Astrocyte (in vitro differentiated cells and primary cell): ENCODE data around the gene BBOX1. TPM values are rescaled to one million over a fixed set of nuclear protein-coding genes. Genes with fewer than 3 reads are reported as not detected.
A peak's percentile ranks its signal among the peaks of the same experiment; 100 is the strongest.

Experiments
- DNase-seq: peaks from one replicate; pipeline ENCODE4 v3.0.0-alpha.2; 2010; ENCODE audit warnings: low read depth
- FAIRE-seq: peaks from 2 replicates; lab custom pipeline; 2011; peaks lifted over from hg19 to GRCh38; lab: Jason Lieb, UNC
- H2AFZ ChIP-seq: 2 replicates; pipeline ENCODE4 v1.6.0; 2012; ENCODE audit warnings: low read depth, low read length, inconsistent platforms
- H3K27ac ChIP-seq: 2 replicates; pipeline ENCODE4 v1.5.1; 2011; ENCODE audit warnings: low read depth, low read length, inconsistent platforms
- H3K27me3 ChIP-seq: 2 replicates; pipeline ENCODE4 v1.6.0; 2011; ENCODE audit warnings: low read length, inconsistent platforms; ENCODE audit not compliant: insufficient read depth
- H3K36me3 ChIP-seq: 2 replicates; pipeline ENCODE4 v1.5.1; 2011; ENCODE audit warnings: low read length, inconsistent platforms; ENCODE audit not compliant: insufficient read depth
- H3K4me1 ChIP-seq: 2 replicates; pipeline ENCODE4 v1.5.1; 2011; ENCODE audit warnings: low read length, inconsistent platforms; ENCODE audit not compliant: insufficient read depth
- H3K4me2 ChIP-seq: 2 replicates; pipeline ENCODE4 v1.6.0; 2012; ENCODE audit warnings: low read length, inconsistent platforms
- H3K4me3 ChIP-seq: 2 replicates; pipeline ENCODE4 v1.5.1; 2011; ENCODE audit warnings: low read depth, mild to moderate bottlenecking, low read length, inconsistent platforms; ENCODE audit not compliant: insufficient read depth
- H3K79me2 ChIP-seq: 2 replicates; pipeline ENCODE4 v1.6.0; 2012; ENCODE audit warnings: mild to moderate bottlenecking, low read length, inconsistent platforms; ENCODE audit not compliant: insufficient read depth
- H3K9ac ChIP-seq: 2 replicates; pipeline ENCODE4 v1.6.0; 2012; ENCODE audit warnings: mild to moderate bottlenecking, low read length, inconsistent platforms
- H3K9me3 ChIP-seq: 2 replicates; pipeline ENCODE4 v1.5.1; 2012; ENCODE audit warnings: low read depth, mild to moderate bottlenecking, low read length, inconsistent platforms; ENCODE audit not compliant: insufficient read depth
- H4K20me1 ChIP-seq: 2 replicates; pipeline ENCODE4 v1.6.0; 2012; ENCODE audit warnings: low read length, inconsistent platforms; ENCODE audit not compliant: insufficient read depth
- H3K27ac Mint-ChIP-seq: one replicate; pipeline ENCODE4 v1.8.0; 2021; ENCODE audit warnings: mild to moderate bottlenecking, mixed read lengths; ENCODE audit not compliant: unreplicated experiment
- H3K27me3 Mint-ChIP-seq: one replicate; pipeline ENCODE4 v1.8.0; 2021; ENCODE audit warnings: low read depth, mixed read lengths; ENCODE audit not compliant: unreplicated experiment
- H3K36me3 Mint-ChIP-seq: one replicate; pipeline ENCODE4 v1.8.0; 2021; ENCODE audit warnings: low read depth, mixed read lengths; ENCODE audit not compliant: unreplicated experiment
- H3K4me1 Mint-ChIP-seq: one replicate; pipeline ENCODE4 v1.8.0; 2021; ENCODE audit warnings: low read depth, mixed read lengths; ENCODE audit not compliant: unreplicated experiment
- H3K4me3 Mint-ChIP-seq: one replicate; pipeline ENCODE4 v1.8.0; 2021; ENCODE audit warnings: mild to moderate bottlenecking, moderate library complexity, mixed read lengths; ENCODE audit not compliant: unreplicated experiment
- H3K9me3 Mint-ChIP-seq: one replicate; pipeline ENCODE4 v1.8.0; 2021; ENCODE audit warnings: mild to moderate bottlenecking, mixed read lengths; ENCODE audit not compliant: unreplicated experiment
- CTCF ChIP-seq: IDR thresholded peaks from 2 replicates; pipeline ENCODE4 v1.5.1; 2011; ENCODE audit warnings: low read depth, mild to moderate bottlenecking, inconsistent platforms, low read length, moderate library complexity; ENCODE audit not compliant: insufficient read depth
- EZH2 ChIP-seq: IDR thresholded peaks from 2 replicates; pipeline ENCODE4 v1.6.1; 2012; ENCODE audit warnings: mild to moderate bottlenecking, low read length, inconsistent platforms; ENCODE audit not compliant: insufficient read depth
- total RNA-seq: library from RNA; stranded (reverse); gene quantifications from 2 replicates; pipeline ENCODE4 v1.2.1, GENCODE V29; 2021

BBOX1 gene
- total RNA-seq, 1 donor from 2014 or later = 0.39 TPM

GRCh38 chr11:27013781-27014361 is 26.7 kb upstream of the BBOX1 start:
- H3K27ac Mint-ChIP-seq = peak overlapping the region; percentile 67
- no peaks in the 10 kb centered on the region for H3K9me3 Mint-ChIP-seq
- H3K36me3 Mint-ChIP-seq = no peaks in the 10 kb centered on the region
- peak overlapping the region; percentile 20 for H3K4me2 ChIP-seq
- peaks cover 33% of the 10 kb centered on the region for H3K4me1 Mint-ChIP-seq
- no peak overlapping the region for H2AFZ ChIP-seq
- DNase-seq = peak; percentile 82
- TF ChIP-seq EZH2 = no peak
- TF ChIP-seq CTCF = no peak
- H3K4me1 ChIP-seq = peaks cover 17% of the 10 kb centered on the region
- H3K9ac ChIP-seq = no peak overlapping the region
- no peak overlapping the region for H3K4me3 ChIP-seq
- no peaks in the 10 kb centered on the region for H3K27me3 ChIP-seq
- H3K27ac ChIP-seq = no peak overlapping the region
- H4K20me1 ChIP-seq = no peaks in the 10 kb centered on the region
- H3K79me2 ChIP-seq = no peaks in the 10 kb centered on the region
- H3K27me3 Mint-ChIP-seq = no peaks in the 10 kb centered on the region
- no peaks in the 10 kb centered on the region for H3K9me3 ChIP-seq
- FAIRE-seq = no peak
- no peak overlapping the region for H3K4me3 Mint-ChIP-seq
- H3K36me3 ChIP-seq = no peaks in the 10 kb centered on the region

- Histone ChIP-seq H3K4me2 (no peak overlapping the region), H3K4me1 (peaks cover 2% of the 10 kb centered on the region), H2AFZ (no peak overlapping the region), H3K27ac (no peak overlapping the region), H4K20me1 (no peaks in the 10 kb centered on the region), H3K36me3 (no peaks in the 10 kb centered on the region), H3K79me2 (no peaks in the 10 kb centered on the region), H3K9ac (no peak overlapping the region), H3K9me3 (no peaks in the 10 kb centered on the region), H3K4me3 (no peak overlapping the region), H3K27me3 (no peaks in the 10 kb centered on the region)
- FAIRE-seq (no peak), DNase-seq (peak; percentile 42)
- no peaks in the 10 kb centered on the region for H3K36me3 Mint-ChIP-seq
- no peaks in the 10 kb centered on the region for H3K27me3 Mint-ChIP-seq
- H3K27ac Mint-ChIP-seq = no peak overlapping the region
- TF ChIP-seq CTCF (no peak), EZH2 (no peak)
- no peaks in the 10 kb centered on the region for H3K9me3 Mint-ChIP-seq
- no peak overlapping the region for H3K4me3 Mint-ChIP-seq
- peaks cover 5% of the 10 kb centered on the region for H3K4me1 Mint-ChIP-seq
These were observed 21.6 kb upstream of the BBOX1 start for GRCh38 chr11:27018902-27019529.

- H3K27ac ChIP-seq = no peak overlapping the region
- no peak for DNase-seq
- H4K20me1 ChIP-seq = no peaks in the 10 kb centered on the region
- H3K79me2 ChIP-seq = no peaks in the 10 kb centered on the region
- H3K4me3 Mint-ChIP-seq = no peak overlapping the region
- H3K36me3 ChIP-seq = no peaks in the 10 kb centered on the region
- TF ChIP-seq EZH2 = no peak
- TF ChIP-seq CTCF = no peak
- FAIRE-seq = no peak
- H3K4me2 ChIP-seq = no peak overlapping the region
- H3K27me3 ChIP-seq = no peaks in the 10 kb centered on the region
- no peaks in the 10 kb centered on the region for H3K4me1 ChIP-seq
- no peak overlapping the region for H3K4me3 ChIP-seq
- H3K9ac ChIP-seq = no peak overlapping the region
- no peaks in the 10 kb centered on the region for H3K36me3 Mint-ChIP-seq
- no peaks in the 10 kb centered on the region for H3K27me3 Mint-ChIP-seq
- H3K9me3 ChIP-seq = no peaks in the 10 kb centered on the region
- no peak overlapping the region for H2AFZ ChIP-seq
- H3K9me3 Mint-ChIP-seq = no peaks in the 10 kb centered on the region
- no peak overlapping the region for H3K27ac Mint-ChIP-seq
- H3K4me1 Mint-ChIP-seq = no peaks in the 10 kb centered on the region
These were observed 19.9 kb upstream of the BBOX1 start for GRCh38 chr11:27020751-27021150.
